C4-2B (cell line): Measurements from ENCODE around the gene ST3GAL5.
A peak's percentile ranks its signal among the peaks of the same experiment; 100 is the strongest.
"Not testable (repeated sequence)": the region's sequence is repeated elsewhere in the genome, so short reads cannot be mapped to it uniquely, and the experiment has no call there.

Source experiments
- H3K27ac ChIP-seq: fragments of 450-650 bp; 2 replicates; pipeline ENCODE4 v1.5.1; 2017
- CTCF ChIP-seq: fragments of 450-650 bp; conservative IDR thresholded peaks from 2 replicates; pipeline ENCODE4 v1.5.1; 2017; ENCODE audit warnings: mild to moderate bottlenecking
- ZFX ChIP-seq: fragments of 450-650 bp; IDR thresholded peaks from 2 replicates; pipeline ENCODE4 v1.6.1; 2017

ST3GAL5 gene

GRCh38 chr2:85898881-85899280 is 10.1 kb upstream of the ST3GAL5 start:
- H3K27ac ChIP-seq: no peak overlapping the region
- TF ChIP-seq CTCF: no peak
- TF ChIP-seq ZFX: no peak

GRCh38 chr2:85894554-85895278 is 5.9 kb upstream of the ST3GAL5 start:
- H3K27ac ChIP-seq: not testable (repeated sequence)

DNA sequence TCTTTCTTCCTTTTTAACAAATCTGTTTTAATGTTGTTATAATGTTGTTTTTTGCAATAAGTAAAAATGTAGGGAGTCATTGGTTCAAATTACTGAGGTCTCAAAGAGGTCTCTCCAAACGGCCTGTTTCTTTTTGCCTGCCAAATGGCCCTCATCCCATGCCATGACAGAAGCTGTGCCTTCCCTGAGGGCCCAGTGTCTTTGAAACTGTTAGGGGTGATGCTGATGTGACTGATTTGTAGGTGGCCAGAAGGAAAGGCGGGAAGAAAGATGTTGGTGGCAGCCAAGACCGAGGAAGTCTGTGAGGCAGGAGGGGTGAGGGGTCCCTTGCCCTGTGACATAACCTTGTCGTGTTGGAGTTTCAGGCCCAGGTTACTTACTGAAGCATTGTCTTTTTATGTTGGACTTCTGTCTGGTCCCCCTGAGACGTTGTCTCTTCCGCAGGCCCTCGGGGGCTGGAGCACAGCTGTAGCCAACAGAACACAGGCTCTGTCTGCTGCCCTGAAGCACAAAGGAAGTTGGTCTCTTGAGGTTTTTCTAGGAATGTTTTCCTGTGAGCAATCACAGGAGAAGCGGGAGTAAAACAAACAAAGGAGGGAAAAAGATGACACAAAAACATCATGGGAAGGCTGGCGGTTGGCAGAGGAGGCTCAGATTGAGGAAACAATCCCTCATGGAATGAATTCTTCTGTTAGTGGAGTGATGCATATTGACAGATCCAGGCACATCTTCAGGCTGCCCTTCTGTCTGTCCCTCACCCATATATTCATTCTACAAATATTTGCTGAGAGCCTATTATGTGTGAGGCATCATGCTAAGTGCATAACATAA is 4.9 kb upstream of the ST3GAL5 start:
- H3K27ac ChIP-seq: no peak overlapping the region
- no peak for TF ChIP-seq ZFX
- no peak for TF ChIP-seq CTCF

DNA sequence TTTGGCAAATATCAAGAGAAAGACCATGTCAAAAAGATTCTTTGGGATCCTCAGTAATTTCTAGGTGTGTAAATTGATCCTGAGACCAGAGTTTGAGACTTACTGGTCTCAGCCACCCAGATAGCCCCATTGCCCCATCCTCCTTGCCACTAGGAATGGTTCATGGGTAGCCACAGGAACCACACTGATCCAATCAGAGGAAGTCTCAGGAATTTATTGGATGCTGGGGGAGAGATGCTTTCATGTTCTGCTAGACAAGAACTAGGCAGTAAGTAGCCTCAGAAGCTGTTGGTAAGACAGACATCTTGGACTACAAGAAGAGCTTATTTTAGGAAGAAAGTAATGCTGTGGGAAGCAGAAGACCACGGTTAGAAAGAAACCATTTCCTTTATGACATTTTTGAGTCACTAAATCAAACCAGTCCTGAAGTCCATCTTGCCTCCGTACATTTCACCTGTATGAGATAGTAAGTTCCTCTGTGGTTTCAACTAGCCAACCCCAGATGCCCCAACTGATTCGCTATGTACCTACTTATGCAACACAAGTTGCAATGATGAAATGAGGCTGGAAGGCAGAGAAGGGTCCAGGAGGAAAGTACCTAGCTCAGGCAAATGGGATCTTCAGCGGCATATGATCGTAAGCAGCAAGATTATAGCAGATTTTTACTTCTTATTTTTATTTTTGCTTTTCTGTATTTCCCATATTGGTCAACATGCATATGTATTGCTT is 3.6 kb upstream of the ST3GAL5 start:
- TF ChIP-seq ZFX (no peak), CTCF (no peak)

DNA sequence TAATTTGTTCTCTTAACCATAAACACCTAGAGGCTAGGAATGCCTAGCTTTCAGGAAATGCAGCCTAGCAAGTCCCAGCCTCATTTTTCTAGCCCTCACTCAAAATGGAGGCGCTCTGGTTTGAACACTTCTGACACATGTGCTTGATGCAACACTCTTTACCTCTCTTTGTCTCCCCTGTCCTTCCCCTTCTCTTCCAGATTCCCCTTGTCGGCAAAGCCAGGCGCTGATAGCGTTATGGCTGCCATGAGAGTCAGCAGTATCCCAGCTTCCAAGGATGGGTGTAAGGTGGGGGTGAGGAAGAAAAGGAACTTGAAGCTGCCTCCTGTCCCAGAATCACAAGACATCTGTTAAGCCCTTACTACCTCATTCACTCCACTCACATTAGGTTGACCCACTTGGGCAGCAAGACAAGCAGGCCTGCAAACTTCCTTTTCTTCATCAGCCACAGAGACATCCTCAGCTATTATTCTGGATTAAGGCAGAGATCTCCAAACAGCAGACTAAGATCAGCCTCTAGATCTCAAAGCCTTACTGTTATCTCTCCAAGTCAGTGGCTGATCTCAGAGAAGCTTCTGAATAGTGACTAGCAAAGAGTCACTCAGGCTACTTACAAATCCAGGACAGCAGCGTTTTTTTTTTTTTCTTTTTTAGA is 1.9 kb upstream of the ST3GAL5 start:
- TF ChIP-seq CTCF (no peak), ZFX (no peak)

More for the DNA sequence above, 3.6 kb upstream of the ST3GAL5 start:
- H3K27ac ChIP-seq: no peak overlapping the region

DNA sequence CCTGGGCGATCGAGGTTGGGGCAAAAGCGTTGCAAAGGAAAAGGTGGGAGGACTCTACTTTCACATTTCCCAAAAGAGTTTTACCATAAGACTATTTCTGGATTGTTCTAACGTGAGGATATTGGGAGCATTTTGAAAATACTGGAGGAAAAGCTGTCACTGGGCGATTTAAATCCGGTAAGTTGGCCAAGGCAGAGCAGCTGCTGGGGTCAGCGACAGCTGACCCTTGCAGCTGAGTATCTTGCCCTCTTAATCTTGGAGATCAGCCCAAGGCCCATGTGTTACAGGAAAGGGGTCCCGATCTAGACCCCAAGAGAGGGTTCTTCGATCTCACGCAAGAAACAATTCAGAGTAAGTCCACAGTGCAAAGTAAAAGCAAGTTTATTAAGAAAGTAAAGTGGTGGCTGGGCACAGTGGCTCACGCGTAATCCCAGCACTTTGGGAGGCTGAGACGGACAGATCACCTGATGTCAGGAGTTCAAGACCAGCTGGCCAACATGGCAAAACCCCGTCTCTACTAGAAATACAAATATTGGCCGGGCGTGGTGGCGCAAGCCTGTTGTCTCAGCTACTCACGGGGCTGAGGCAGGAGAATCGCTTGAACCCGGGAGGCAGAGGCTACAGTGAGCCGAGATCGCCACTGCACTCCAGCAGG is 964 bp upstream of the ST3GAL5 start:
- H3K27ac ChIP-seq: peak overlapping the region; percentile 67
- TF ChIP-seq ZFX (no peak), CTCF (no peak)

More for the DNA sequence above, 1.9 kb upstream of the ST3GAL5 start:
- no peak overlapping the region for H3K27ac ChIP-seq
